22Rv1 (cell line): Measurements from ENCODE around the gene NUP210.
A peak's percentile ranks its signal among the peaks of the same experiment; 100 is the strongest.

Experiments
- H3K27ac ChIP-seq: fragments of 450-650 bp; 2 replicates; pipeline ENCODE4 v1.5.1; 2017
- CTCF ChIP-seq: fragments of 450-650 bp; IDR thresholded peaks from 2 replicates; pipeline ENCODE4 v1.5.1; 2017; ENCODE audit warnings: mild to moderate bottlenecking
- ZFX ChIP-seq: fragments of 450-650 bp; IDR thresholded peaks from 2 replicates; pipeline ENCODE4 v1.6.1; 2017; ENCODE audit warnings: antibody characterized with exemption, borderline replicate concordance

Gene NUP210

GRCh38 chr3:13417166-13417947 lies 2.8 kb downstream of the NUP210 start:
- TF ChIP-seq CTCF, result no peak
- no peak for TF ChIP-seq ZFX
- peak overlapping the region; percentile 80 for H3K27ac ChIP-seq

- no peak for TF ChIP-seq ZFX
- TF ChIP-seq CTCF, result peak; percentile 54
- H3K27ac ChIP-seq, result peak overlapping the region; percentile 80; the same call in 1 of the 2 replicates
Measured at GRCh38 chr3:13415997-13416793, 3.9 kb downstream of the NUP210 start.

GRCh38 chr3:13415236-13415986 lies 4.7 kb downstream of the NUP210 start:
- TF ChIP-seq ZFX (no peak), CTCF (no peak)
- peak overlapping the region; percentile 56 for H3K27ac ChIP-seq

GRCh38 chr3:13414040-13414729 lies 5.9 kb downstream of the NUP210 start:
- no peak for TF ChIP-seq ZFX
- TF ChIP-seq CTCF, result no peak
- peak overlapping the region; percentile 56 for H3K27ac ChIP-seq

GRCh38 chr3:13411186-13411860 lies 8.8 kb downstream of the NUP210 start:
- peak overlapping the region; percentile 56; the same call in 1 of the 2 replicates for H3K27ac ChIP-seq
- TF ChIP-seq CTCF (no peak), ZFX (no peak)

- no peak overlapping the region for H3K27ac ChIP-seq
- TF ChIP-seq ZFX (no peak), CTCF (no peak)
Measured at GRCh38 chr3:13408890-13409289, 11.2 kb downstream of the NUP210 start.
